ENCODE results near the gene KREMEN1.

DNA sequence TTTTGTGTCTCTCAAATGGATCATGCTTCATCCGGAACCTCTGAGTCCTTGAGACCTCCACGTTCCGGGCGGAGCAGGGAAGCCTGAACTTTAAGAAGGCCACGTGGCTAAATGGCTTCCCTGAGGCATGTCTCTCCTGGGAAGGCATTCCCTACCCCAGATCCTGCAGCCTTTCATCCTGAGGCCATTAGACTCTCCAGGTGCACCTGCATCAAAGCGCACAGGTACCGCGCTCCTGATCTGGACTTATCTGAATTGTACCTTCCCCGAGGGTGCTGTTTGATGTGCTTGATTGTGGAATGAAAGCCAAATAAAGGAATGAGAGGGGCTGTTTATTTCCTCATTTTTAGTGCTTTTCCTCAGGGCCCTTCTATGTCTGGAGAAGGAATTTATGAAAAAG lies 33.7 kb upstream of the KREMEN1 start:
- TF ChIP-seq, protein P1, sequence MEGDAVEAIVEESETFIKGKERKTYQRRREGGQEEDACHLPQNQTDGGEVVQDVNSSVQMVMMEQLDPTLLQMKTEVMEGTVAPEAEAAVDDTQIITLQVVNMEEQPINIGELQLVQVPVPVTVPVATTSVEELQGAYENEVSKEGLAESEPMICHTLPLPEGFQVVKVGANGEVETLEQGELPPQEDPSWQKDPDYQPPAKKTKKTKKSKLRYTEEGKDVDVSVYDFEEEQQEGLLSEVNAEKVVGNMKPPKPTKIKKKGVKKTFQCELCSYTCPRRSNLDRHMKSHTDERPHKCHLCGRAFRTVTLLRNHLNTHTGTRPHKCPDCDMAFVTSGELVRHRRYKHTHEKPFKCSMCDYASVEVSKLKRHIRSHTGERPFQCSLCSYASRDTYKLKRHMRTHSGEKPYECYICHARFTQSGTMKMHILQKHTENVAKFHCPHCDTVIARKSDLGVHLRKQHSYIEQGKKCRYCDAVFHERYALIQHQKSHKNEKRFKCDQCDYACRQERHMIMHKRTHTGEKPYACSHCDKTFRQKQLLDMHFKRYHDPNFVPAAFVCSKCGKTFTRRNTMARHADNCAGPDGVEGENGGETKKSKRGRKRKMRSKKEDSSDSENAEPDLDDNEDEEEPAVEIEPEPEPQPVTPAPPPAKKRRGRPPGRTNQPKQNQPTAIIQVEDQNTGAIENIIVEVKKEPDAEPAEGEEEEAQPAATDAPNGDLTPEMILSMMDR (IDR thresholded peaks at IDR 0.05): no peak
- no peak for TF ChIP-seq POLR2A (IDR thresholded peaks at IDR 0.05)
